22Rv1 (cell line): ENCODE data around the gene MYO1F.

Experiments
- ZFX ChIP-seq: fragments of 450-650 bp; IDR thresholded peaks from 2 replicates; pipeline ENCODE4 v1.6.1; 2017; ENCODE audit warnings: antibody characterized with exemption, borderline replicate concordance
- TF ChIP-seq, protein P1 (sequence below): fragments of 450-650 bp; IDR thresholded peaks from 2 replicates; pipeline ENCODE4 v1.5.1; 2017; ENCODE audit warnings: mild to moderate bottlenecking

GRCh38 chr19:8530061-8530679 is 47.1 kb downstream of the MYO1F start:
- TF ChIP-seq, protein P1, sequence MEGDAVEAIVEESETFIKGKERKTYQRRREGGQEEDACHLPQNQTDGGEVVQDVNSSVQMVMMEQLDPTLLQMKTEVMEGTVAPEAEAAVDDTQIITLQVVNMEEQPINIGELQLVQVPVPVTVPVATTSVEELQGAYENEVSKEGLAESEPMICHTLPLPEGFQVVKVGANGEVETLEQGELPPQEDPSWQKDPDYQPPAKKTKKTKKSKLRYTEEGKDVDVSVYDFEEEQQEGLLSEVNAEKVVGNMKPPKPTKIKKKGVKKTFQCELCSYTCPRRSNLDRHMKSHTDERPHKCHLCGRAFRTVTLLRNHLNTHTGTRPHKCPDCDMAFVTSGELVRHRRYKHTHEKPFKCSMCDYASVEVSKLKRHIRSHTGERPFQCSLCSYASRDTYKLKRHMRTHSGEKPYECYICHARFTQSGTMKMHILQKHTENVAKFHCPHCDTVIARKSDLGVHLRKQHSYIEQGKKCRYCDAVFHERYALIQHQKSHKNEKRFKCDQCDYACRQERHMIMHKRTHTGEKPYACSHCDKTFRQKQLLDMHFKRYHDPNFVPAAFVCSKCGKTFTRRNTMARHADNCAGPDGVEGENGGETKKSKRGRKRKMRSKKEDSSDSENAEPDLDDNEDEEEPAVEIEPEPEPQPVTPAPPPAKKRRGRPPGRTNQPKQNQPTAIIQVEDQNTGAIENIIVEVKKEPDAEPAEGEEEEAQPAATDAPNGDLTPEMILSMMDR: no peak
- TF ChIP-seq ZFX: no peak
